PC-9 (cell line): ENCODE data around the gene FAM47B.

Source experiments
- EZH2 ChIP-seq: fragments of 200-600 bp; sonication (generic); IDR thresholded peaks from 2 replicates; pipeline ENCODE4 v1.8.0; 2017; ENCODE audit warnings: antibody characterized with exemption, low read depth
- TF ChIP-seq, protein P1 (sequence below): fragments of 200-600 bp; sonication (generic); conservative IDR thresholded peaks from 2 replicates; pipeline ENCODE4 v1.6.1; 2017; ENCODE audit warnings: mixed run types, antibody characterized with exemption, mild to moderate bottlenecking, moderate library complexity

GRCh38 chrX:34918091-34918736, 24.4 kb upstream of the FAM47B start:
- TF ChIP-seq, protein P1, sequence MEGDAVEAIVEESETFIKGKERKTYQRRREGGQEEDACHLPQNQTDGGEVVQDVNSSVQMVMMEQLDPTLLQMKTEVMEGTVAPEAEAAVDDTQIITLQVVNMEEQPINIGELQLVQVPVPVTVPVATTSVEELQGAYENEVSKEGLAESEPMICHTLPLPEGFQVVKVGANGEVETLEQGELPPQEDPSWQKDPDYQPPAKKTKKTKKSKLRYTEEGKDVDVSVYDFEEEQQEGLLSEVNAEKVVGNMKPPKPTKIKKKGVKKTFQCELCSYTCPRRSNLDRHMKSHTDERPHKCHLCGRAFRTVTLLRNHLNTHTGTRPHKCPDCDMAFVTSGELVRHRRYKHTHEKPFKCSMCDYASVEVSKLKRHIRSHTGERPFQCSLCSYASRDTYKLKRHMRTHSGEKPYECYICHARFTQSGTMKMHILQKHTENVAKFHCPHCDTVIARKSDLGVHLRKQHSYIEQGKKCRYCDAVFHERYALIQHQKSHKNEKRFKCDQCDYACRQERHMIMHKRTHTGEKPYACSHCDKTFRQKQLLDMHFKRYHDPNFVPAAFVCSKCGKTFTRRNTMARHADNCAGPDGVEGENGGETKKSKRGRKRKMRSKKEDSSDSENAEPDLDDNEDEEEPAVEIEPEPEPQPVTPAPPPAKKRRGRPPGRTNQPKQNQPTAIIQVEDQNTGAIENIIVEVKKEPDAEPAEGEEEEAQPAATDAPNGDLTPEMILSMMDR, result no peak
- no peak for TF ChIP-seq EZH2
